Heart left ventricle (tissue), 16 donors: ENCODE results near the gene FBH1. TPM values are rescaled to one million over a fixed set of nuclear protein-coding genes. Genes with fewer than 3 reads are reported as not detected.

Experiments
- ATAC-seq, 4 donors: fragments of 200-7000 bp; cut with Tn5 transposase; one replicate each; pipeline ENCODE4 v1.9.1; 2020 to 2022; ENCODE audit warnings: moderate library complexity in 4 of 4, mild to moderate bottlenecking in 3 of 4, moderate number of reproducible peaks in 1 of 4
- DNase-seq, 5 donors: peaks; one replicate each; pipeline ENCODE4 v3.0.0-alpha.2; 2020
- H3K27ac ChIP-seq, 12 donors: fragments of 200-600 bp; sonication (generic) in 4 of 12; one replicate each; pipeline versions ENCODE4 v1.5.0 to v1.8.0; 2016 to 2022; ENCODE audit warnings: mild to moderate bottlenecking in 2 of 12
- H3K27me3 ChIP-seq, 9 donors: fragments of 200-600 bp; sonication (generic) in 2 of 9; one replicate each; pipeline versions ENCODE4 v1.5.1 to v1.8.0; 2016 to 2022; ENCODE audit warnings: mild to moderate bottlenecking in 3 of 9
- H3K36me3 ChIP-seq, 9 donors: fragments of 200-600 bp; sonication (generic) in 2 of 9; one replicate each; pipeline versions ENCODE4 v1.5.0 to v1.8.0; 2018 to 2022; ENCODE audit warnings: mild to moderate bottlenecking in 2 of 9
- H3K4me1 ChIP-seq, 12 donors: fragments of 200-600 bp; sonication (generic) in 4 of 12; one replicate each; pipeline versions ENCODE4 v1.5.0 to v1.8.0; 2016 to 2022; ENCODE audit warnings: mild to moderate bottlenecking in 3 of 12
- H3K4me3 ChIP-seq, 12 donors: fragments of 200-600 bp; sonication (generic) in 4 of 12; one replicate each; pipeline versions ENCODE4 v1.5.0 to v1.8.0; 2017 to 2022; ENCODE audit warnings: mild to moderate bottlenecking in 9 of 12, moderate library complexity in 4 of 12
- H3K9me3 ChIP-seq, 12 donors: fragments of 200-600 bp; sonication (generic) in 4 of 12; one replicate each; pipeline versions ENCODE4 v1.5.0 to v1.8.0; 2016 to 2022; ENCODE audit warnings: mild to moderate bottlenecking in 1 of 12
- POLR2A ChIP-seq, 2 donors: fragments of 450-650 bp; IDR thresholded peaks; one replicate each; pipeline ENCODE4 v1.6.1; 2017; ENCODE audit warnings: antibody characterized with exemption in 2 of 2, mild to moderate bottlenecking in 2 of 2, moderate library complexity in 2 of 2
- WGBS, 4 donors: extraction: QIAGEN DNeasy Blood & Tissue Kit in 2 of 4; methylation state at CpG; one replicate each; pipeline versions ENCODE4 v1.1.5 to v1.1.7; 2013 to 2018; 5-methylcytosine and 5-hydroxymethylcytosine counted together
- intact Hi-C, 10 donors: fragments of 100-400 bp; cut with DNase I; formaldehyde crosslinking; loops; one replicate each; pipeline versions ENCODE4 v1.11.1 to v1.14.2; 2022
- polyA plus RNA-seq, 2 donors: library from polyadenylated mRNA; stranded (reverse); fragments of 200-250 nt; gene quantifications; one replicate each; pipeline ENCODE4 v1.2.3, GENCODE V29; 2013
- total RNA-seq, 9 donors: library from RNA; depleted of rRNA in 2 of 9; stranded (reverse); fragments of >200 nt in 2 of 9; fragmentation: NEBNext Ultra II Directional in 3 of 9; extraction: Animal tissue kit (Norgen Biotek cat#: 25700) in 3 of 9; gene quantifications; one replicate each; pipeline versions ENCODE4 v1.1.0 to v1.2.4, GENCODE V29; 2016 to 2023
- TF ChIP-seq, protein P1 (sequence below), 12 donors: fragments of 200-600 bp; sonication (generic) in 4 of 12; IDR thresholded peaks; one replicate each; pipeline versions ENCODE4 v1.5.0 to v1.8.0; 2018 to 2022; ENCODE audit warnings: antibody characterized with exemption in 12 of 12, mild to moderate bottlenecking in 5 of 12
- donor health status: ischemic (EF 13 %, LVEDD 7.1; RV severe dilation, severe dysfunction).
- donor health status: healthy with polysubstance abuse.
- donor health status: DM: no; HTN: yes; CAD: no.
- donor health status: DM: no; HTN: no; CAD: no.
- donor health status: ischemic (EF 25% LVEDD 6.9; RV normal size, moderate dysfunction).
- donor health status: ischemic (EF 25% LVEDD 5.7; RV mildly dilated, moderate dysfunction).
- donor health status: healthy.
- donor health status: DM: yes; HTN: yes; CAD: no.
- donor health status: ischemic (EF 35%, LVEDD 5.7; RV mildly dilated, moderate dysfunction).
- donor health status: nonischemic (EF 11% LVEDD 7.7; RV severe dilation, severe dysfunction).
- donor health status: DM: yes; HTN: yes; CAD: no.
- donor health status: PGD.
- donor health status: ischemic (EF 29% LVEDD 5.4; RV normal size, mild dysfunction).
- donor health status: nonischemic (EF 23%, LVEDD 6.1; RV moderate dilation, normal function).

FBH1 gene
- total and polyA plus RNA-seq, 11 donors, result 57.4 to 111 (median 83.5) TPM

DNA sequence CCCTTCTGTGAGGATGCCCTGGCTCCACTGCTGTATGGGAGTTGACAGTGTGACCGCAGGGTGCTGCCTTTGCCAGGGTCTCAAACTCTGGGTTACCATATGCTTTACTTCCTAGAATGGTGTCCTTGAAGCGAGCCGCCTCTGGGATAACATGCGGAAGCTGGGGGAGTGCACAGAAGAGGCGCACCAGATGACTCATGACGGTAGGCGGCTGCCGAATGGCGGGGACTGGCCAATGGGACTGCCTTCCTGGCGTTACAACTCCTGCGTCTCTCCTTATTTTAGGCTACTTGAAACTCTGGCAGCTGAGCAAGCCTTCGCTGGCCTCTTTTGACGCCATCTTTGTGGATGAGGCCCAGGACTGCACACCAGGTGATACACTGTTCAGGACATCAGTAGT is 27.3 kb downstream of the FBH1 start:
- Histone ChIP-seq H3K9me3 (no peaks in the 10 kb centered on the region), H3K27ac (no peak overlapping the region), H3K4me1 (no peaks in the 10 kb centered on the region), H3K36me3 (peaks cover 10 to 100% (median 98%) of the 10 kb centered on the region in 9 donors), H3K4me3 (no peak overlapping the region), H3K27me3 (no peaks in the 10 kb centered on the region)
- TF ChIP-seq POLR2A (IDR thresholded peaks at IDR 0.05), result no peak
- TF ChIP-seq, protein P1, sequence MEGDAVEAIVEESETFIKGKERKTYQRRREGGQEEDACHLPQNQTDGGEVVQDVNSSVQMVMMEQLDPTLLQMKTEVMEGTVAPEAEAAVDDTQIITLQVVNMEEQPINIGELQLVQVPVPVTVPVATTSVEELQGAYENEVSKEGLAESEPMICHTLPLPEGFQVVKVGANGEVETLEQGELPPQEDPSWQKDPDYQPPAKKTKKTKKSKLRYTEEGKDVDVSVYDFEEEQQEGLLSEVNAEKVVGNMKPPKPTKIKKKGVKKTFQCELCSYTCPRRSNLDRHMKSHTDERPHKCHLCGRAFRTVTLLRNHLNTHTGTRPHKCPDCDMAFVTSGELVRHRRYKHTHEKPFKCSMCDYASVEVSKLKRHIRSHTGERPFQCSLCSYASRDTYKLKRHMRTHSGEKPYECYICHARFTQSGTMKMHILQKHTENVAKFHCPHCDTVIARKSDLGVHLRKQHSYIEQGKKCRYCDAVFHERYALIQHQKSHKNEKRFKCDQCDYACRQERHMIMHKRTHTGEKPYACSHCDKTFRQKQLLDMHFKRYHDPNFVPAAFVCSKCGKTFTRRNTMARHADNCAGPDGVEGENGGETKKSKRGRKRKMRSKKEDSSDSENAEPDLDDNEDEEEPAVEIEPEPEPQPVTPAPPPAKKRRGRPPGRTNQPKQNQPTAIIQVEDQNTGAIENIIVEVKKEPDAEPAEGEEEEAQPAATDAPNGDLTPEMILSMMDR (IDR thresholded peaks at IDR 0.05), result no peak
- ATAC-seq (no peak), DNase-seq (no peak)
- intact Hi-C loops, result no loop called here
- 96 to 99% (median 97%) methylated on average over 13 of the region's 13 CpGs for WGBS, 4 donors

- no peaks in the 10 kb centered on the region for H3K4me1 ChIP-seq
- TF ChIP-seq, protein P1 (IDR thresholded peaks at IDR 0.05), result no peak
- TF ChIP-seq POLR2A (IDR thresholded peaks at IDR 0.05), result no peak
- no peak overlapping the region for H3K4me3 ChIP-seq
- H3K27me3 ChIP-seq, result no peaks in the 10 kb centered on the region
- ATAC-seq (no peak), DNase-seq (no peak)
- H3K9me3 ChIP-seq, result no peaks in the 10 kb centered on the region
- intact Hi-C loops, result no loop called here
- H3K36me3 ChIP-seq, result peaks cover 10 to 100% (median 99%) of the 10 kb centered on the region in 9 donors
- no peak overlapping the region for H3K27ac ChIP-seq
- 96 to 99% (median 96%) methylated on average over 4 of the region's 4 CpGs for WGBS, 4 donors
Observed at GRCh38 chr10:5918763-5919162, 28.7 kb downstream of the FBH1 start.

DNA sequence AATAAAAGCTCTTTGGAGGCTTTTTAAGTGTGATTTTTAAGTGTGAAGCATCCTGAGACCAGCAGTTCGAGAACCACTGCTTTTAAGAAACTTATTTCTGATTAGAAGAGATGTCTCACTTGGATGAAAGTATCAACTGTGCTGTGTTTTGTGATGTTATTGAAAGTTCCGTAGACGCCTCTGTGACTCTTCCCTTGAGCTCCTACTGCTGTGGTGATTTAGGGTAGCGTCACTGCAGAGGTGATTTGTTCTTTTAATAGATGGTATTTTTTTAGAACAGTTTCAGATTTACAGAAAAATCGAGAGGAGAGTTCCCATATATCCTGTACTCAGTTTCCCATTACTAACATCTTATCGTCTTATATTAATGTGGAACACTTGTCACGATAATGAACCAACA is 29.5 kb downstream of the FBH1 start:
- Histone ChIP-seq H3K4me1 (no peaks in the 10 kb centered on the region), H3K27ac (no peak overlapping the region), H3K36me3 (peaks cover 10 to 100% (median 99%) of the 10 kb centered on the region in 9 donors), H3K27me3 (no peaks in the 10 kb centered on the region), H3K4me3 (no peak overlapping the region), H3K9me3 (no peaks in the 10 kb centered on the region)
- no peak for ATAC-seq
- intact Hi-C loops, result no loop called here
- TF ChIP-seq POLR2A (IDR thresholded peaks at IDR 0.05), result no peak
- TF ChIP-seq, protein P1 (IDR thresholded peaks at IDR 0.05), result no peak
- 92 to 97% (median 95%) methylated on average over 7 of the region's 7 CpGs for WGBS, 4 donors
- no peak for DNase-seq

GRCh38 chr10:5921746-5922145 is 31.7 kb downstream of the FBH1 start:
- H3K27me3 ChIP-seq, result no peaks in the 10 kb centered on the region
- ATAC-seq, result no peak
- intact Hi-C loops, result no loop called here
- no peak overlapping the region for H3K27ac ChIP-seq
- no peak for TF ChIP-seq POLR2A (IDR thresholded peaks at IDR 0.05)
- TF ChIP-seq, protein P1 (IDR thresholded peaks at IDR 0.05), result no peak
- peaks cover 10 to 100% (median 100%) of the 10 kb centered on the region in 9 donors for H3K36me3 ChIP-seq
- no peaks in the 10 kb centered on the region for H3K4me1 ChIP-seq
- no peaks in the 10 kb centered on the region for H3K9me3 ChIP-seq
- 84 to 94% (median 90%) methylated on average over 5 of the region's 5 CpGs for WGBS, 4 donors
- DNase-seq, result no peak
- H3K4me3 ChIP-seq, result no peak overlapping the region
